Ovary (tissue), 9 donors: ENCODE measurements around the gene NEIL3. TPM values are rescaled to one million over a fixed set of nuclear protein-coding genes. Genes with fewer than 3 reads are reported as not detected.

Source experiments
- DNase-seq, 5 donors: peaks; one replicate each; pipeline ENCODE4 v3.0.0-alpha.2; 2019 to 2020
- H3K27ac ChIP-seq, 2 donors: fragments of 200-600 bp; one replicate each; pipeline versions ENCODE4 v1.5.1 to v1.8.0; 2019 to 2022
- H3K27me3 ChIP-seq: fragments of 200-600 bp; one replicate; pipeline ENCODE4 v1.8.0; 2022
- H3K36me3 ChIP-seq: fragments of 200-600 bp; sonication (generic); one replicate; pipeline ENCODE4 v1.5.1; 2019
- H3K4me1 ChIP-seq: one replicate; pipeline ENCODE4 v1.8.1; 2013; ENCODE audit warnings: mild to moderate bottlenecking, moderate library complexity; ENCODE audit not compliant: insufficient read depth
- H3K4me3 ChIP-seq: fragments of 200-600 bp; sonication (generic); one replicate; pipeline ENCODE4 v1.5.1; 2017
- H3K9me3 ChIP-seq, 2 donors: fragments of 200-600 bp in 1 of 2; sonication (generic) in 1 of 2; one replicate each; pipeline versions ENCODE4 v1.5.1 to v1.8.1; 2013 to 2019; ENCODE audit warnings: mild to moderate bottlenecking in 1 of 2, moderate library complexity in 1 of 2
- EP300 ChIP-seq: sonication (generic); formaldehyde crosslinking; IDR thresholded peaks from one replicate; pipeline ENCODE4 v1.6.1; 2017; ENCODE audit warnings: antibody characterized with exemption
- POLR2A ChIP-seq: fragments of 450-650 bp; IDR thresholded peaks from one replicate; pipeline ENCODE4 v1.6.1; 2017; ENCODE audit warnings: antibody characterized with exemption, mild to moderate bottlenecking, moderate library complexity
- WGBS, 3 donors: extraction: QIAGEN DNeasy Blood & Tissue Kit in 1 of 3; methylation state at CpG; one replicate each; pipeline versions ENCODE4 v1.1.5 to v1.1.7; 2013 to 2017; 5-methylcytosine and 5-hydroxymethylcytosine counted together
- intact Hi-C, 4 donors: fragments of 100-400 bp; cut with DNase I; formaldehyde crosslinking; loops; one replicate each; pipeline versions ENCODE4 v1.11.0 to v1.15.1; 2022 to 2023
- polyA plus RNA-seq, 2 donors: library from polyadenylated mRNA; stranded (reverse); fragments of 200-250 nt in 1 of 2; fragments of 350-450 nt in 1 of 2; fragmentation: Illumina TruSeq in 1 of 2; extraction: RNeasy Lipid Tissue Mini Kit (QIAGEN cat#74804) in 1 of 2; gene quantifications; one replicate each; pipeline ENCODE4 v1.2.3, GENCODE V29; 2013 to 2014
- total RNA-seq, 7 donors: library from RNA; depleted of rRNA in 2 of 7; stranded (reverse); fragments of >200 nt in 2 of 7; fragmentation: NEBNext Ultra II Directional in 3 of 7; extraction: Animal tissue kit (Norgen Biotek cat#: 25700) in 3 of 7; gene quantifications; one replicate each; pipeline versions ENCODE4 v1.1.0 to v1.2.4, GENCODE V29; 2016 to 2023
- TF ChIP-seq, protein P1 (sequence below), 3 donors: fragments of 450-650 bp in 2 of 3; fragments of 200-600 bp in 1 of 3; IDR thresholded peaks; one replicate each; pipeline versions ENCODE4 v1.5.1 to v1.8.0; 2016 to 2022; ENCODE audit warnings: antibody characterized with exemption in 3 of 3, mild to moderate bottlenecking in 1 of 3
- donor health status: DM: no; HTN: no; CAD: no; lungs with moderate emphysema.
- donor health status: DM: no; HTN: no; CAD: no.
- donor health status: Bipolar disorder and iron deficiency.
- donor health status: DM: yes; HTN: yes; CAD: no.
- donor health status: DM: no; HTN: no; CAD: no.
- donor health status: DM: yes; HTN: yes; CAD: no.

NEIL3 gene
- total and polyA plus RNA-seq, 9 donors = 0.10 to 0.52 (median 0.24) TPM; not detected in 3

DNA sequence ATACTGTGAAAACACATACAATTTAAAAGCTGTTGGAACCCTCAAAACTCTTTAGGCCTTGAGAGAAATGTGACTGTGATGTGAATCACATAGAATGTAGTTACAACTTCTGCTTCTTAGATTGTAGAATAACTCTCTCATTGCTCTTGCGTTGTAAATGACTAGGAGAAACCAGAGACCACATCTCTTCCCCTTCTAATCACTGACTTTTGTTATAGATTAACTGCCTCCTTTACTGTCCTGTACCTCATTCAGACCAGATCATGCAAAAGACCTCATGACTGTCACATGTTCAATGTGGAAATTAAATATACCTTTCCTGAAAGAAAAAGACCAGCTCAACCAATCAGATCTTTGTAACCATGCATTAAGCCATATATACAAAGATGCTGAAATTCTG is 43.2 kb upstream of the NEIL3 start:
- no peaks in the 10 kb centered on the region for H3K36me3 ChIP-seq
- no peak overlapping the region for H3K27ac ChIP-seq
- WGBS, 3 donors = 91 to 97% (median 94%) methylated on average over 1 of the region's 1 CpG
- no peak overlapping the region for H3K4me3 ChIP-seq
- TF ChIP-seq EP300 (no peak), POLR2A (no peak)
- TF ChIP-seq, protein P1, sequence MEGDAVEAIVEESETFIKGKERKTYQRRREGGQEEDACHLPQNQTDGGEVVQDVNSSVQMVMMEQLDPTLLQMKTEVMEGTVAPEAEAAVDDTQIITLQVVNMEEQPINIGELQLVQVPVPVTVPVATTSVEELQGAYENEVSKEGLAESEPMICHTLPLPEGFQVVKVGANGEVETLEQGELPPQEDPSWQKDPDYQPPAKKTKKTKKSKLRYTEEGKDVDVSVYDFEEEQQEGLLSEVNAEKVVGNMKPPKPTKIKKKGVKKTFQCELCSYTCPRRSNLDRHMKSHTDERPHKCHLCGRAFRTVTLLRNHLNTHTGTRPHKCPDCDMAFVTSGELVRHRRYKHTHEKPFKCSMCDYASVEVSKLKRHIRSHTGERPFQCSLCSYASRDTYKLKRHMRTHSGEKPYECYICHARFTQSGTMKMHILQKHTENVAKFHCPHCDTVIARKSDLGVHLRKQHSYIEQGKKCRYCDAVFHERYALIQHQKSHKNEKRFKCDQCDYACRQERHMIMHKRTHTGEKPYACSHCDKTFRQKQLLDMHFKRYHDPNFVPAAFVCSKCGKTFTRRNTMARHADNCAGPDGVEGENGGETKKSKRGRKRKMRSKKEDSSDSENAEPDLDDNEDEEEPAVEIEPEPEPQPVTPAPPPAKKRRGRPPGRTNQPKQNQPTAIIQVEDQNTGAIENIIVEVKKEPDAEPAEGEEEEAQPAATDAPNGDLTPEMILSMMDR (IDR thresholded peaks at IDR 0.05) = no peak
- no peak for DNase-seq
- H3K4me1 ChIP-seq = no peaks in the 10 kb centered on the region
- intact Hi-C loops = no loop called here
- H3K27me3 ChIP-seq = no peaks in the 10 kb centered on the region
- H3K9me3 ChIP-seq = no peaks in the 10 kb centered on the region

DNA sequence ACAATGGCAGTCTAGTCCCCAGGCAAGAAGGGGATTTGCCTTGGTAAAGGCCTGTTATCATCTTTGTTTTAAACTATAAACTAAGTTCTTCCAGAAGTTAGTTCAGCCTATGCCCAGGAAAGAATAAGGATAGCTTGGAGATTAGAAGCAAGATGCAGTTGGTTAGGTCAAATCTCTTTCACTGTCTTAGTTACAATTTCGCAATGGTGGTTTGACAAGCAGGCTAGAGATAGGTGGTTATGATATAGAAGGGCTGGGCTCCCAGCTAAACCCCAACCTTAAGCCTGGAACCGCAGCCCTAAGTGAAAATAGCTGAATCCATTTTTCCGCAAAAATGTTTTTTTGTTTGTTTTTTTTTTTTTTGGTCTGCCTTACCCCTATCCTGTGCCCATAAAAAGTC is 41.8 kb upstream of the NEIL3 start:
- no peaks in the 10 kb centered on the region for H3K36me3 ChIP-seq
- H3K4me1 ChIP-seq = no peaks in the 10 kb centered on the region
- intact Hi-C loops = no loop called here
- H3K27ac ChIP-seq = no peak overlapping the region
- TF ChIP-seq, protein P1 (IDR thresholded peaks at IDR 0.05) = no peak
- TF ChIP-seq EP300 = no peak
- no peak for TF ChIP-seq POLR2A
- no peak overlapping the region for H3K4me3 ChIP-seq
- H3K27me3 ChIP-seq = no peaks in the 10 kb centered on the region
- no peaks in the 10 kb centered on the region for H3K9me3 ChIP-seq
- no peak for DNase-seq
- 64 to 82% (median 80%) methylated on average over 3 of the region's 3 CpGs for WGBS, 3 donors

DNA sequence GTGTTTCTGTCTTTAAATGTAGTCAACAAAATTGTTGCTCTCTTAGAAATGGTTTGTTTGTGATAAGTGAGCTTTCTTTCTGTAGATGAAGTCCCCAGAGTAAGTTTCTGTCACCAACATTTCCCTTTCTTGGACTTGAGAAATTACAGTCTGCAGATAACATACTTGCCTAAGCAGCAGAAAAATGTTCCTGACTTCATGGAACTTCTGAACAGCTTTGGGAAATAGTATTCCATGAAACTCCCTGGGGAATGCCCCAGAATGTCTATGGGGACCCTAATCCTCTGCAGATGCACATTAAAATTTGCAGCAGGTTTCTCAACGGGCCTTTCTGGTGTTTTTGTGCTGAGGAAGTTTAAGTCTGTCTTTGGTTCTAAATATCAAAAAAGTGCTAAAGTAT is 38.6 kb upstream of the NEIL3 start:
- intact Hi-C loops = no loop called here
- Histone ChIP-seq H3K36me3 (no peaks in the 10 kb centered on the region), H3K4me3 (no peak overlapping the region), H3K27ac (no peak overlapping the region), H3K4me1 (no peaks in the 10 kb centered on the region), H3K27me3 (no peaks in the 10 kb centered on the region), H3K9me3 (no peaks in the 10 kb centered on the region)
- TF ChIP-seq EP300 (no peak), POLR2A (no peak)
- TF ChIP-seq, protein P1 (IDR thresholded peaks at IDR 0.05) = no peak
- no peak for DNase-seq
- WGBS, 3 donors = 57 to 75% (median 67%) methylated on average over 1 of the region's 1 CpG

DNA sequence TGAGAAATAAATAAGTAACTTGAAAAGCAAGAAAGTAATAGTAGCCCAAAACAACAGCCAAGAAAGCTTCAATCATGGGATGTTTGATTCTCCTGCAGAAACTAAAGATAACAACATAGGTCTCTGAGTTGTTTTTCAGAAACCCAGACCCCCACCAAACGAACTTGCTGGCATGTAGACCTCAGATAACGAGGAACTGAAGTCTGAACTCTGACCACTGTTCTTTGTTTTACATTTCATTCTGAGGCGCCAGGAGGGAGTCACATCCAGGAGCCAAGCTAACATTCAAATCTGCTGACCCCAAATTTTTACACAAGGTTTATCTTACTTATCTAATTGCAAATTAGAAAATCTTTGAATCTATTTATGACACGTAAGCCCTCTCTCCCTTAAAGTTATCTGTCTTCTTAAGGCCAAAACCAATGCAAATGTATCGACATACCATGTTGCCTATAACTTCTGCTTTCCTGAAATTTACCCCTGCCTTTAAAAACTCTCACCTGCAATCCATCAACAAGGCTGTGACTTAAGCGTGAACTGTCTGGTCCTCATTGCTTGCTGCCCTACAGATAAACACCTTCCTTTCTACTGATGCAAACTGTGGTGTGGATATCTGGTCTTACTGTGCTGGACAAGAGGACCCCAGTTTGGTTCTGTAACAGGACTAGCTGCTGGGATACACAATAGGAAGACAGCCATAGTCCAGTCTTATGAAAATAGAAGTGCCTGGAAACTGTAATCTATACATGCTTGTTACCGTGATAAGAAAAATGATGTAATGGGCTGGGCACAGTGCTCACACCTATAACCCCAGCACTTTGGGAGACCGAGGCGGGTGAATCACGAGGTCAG is 37.5 kb upstream of the NEIL3 start:
- Histone ChIP-seq H3K27me3 (no peaks in the 10 kb centered on the region), H3K9me3 (no peaks in the 10 kb centered on the region), H3K36me3 (no peaks in the 10 kb centered on the region), H3K4me3 (no peak overlapping the region), H3K27ac (no peak overlapping the region), H3K4me1 (no peaks in the 10 kb centered on the region)
- TF ChIP-seq EP300 = no peak
- TF ChIP-seq, protein P1 (IDR thresholded peaks at IDR 0.05) = no peak
- TF ChIP-seq POLR2A = no peak
- WGBS, 3 donors = 76 to 80% (median 77%) methylated on average over 10 of the region's 10 CpGs
- intact Hi-C loops = no loop called here
- no peak for DNase-seq
